ENCODE measurements around the gene ZNF581.
A peak's percentile ranks its signal among the peaks of the same experiment; 100 is the strongest.

ZNF581 gene, protein sequence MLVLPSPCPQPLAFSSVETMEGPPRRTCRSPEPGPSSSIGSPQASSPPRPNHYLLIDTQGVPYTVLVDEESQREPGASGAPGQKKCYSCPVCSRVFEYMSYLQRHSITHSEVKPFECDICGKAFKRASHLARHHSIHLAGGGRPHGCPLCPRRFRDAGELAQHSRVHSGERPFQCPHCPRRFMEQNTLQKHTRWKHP

GRCh38 chr19:55643003-55643886 lies at the start of gene ZNF581:
ZNF581 (plus strand) TSS chr19:55643649; CDS start chr19:55644572, 923 bp downstream.
- DNase-seq (ENCODE audit: low read depth, low spot score): no peak

GRCh38 chr19:55594996-55595545 lies 48.4 kb upstream of the ZNF581 start:
- no peak for DNase-seq (ENCODE audit: low read depth, low spot score)

- no peak for DNase-seq (ENCODE audit: low read depth, low spot score)
Measured at GRCh38 chr19:55596304-55596703, 47.1 kb upstream of the ZNF581 start.

DNA sequence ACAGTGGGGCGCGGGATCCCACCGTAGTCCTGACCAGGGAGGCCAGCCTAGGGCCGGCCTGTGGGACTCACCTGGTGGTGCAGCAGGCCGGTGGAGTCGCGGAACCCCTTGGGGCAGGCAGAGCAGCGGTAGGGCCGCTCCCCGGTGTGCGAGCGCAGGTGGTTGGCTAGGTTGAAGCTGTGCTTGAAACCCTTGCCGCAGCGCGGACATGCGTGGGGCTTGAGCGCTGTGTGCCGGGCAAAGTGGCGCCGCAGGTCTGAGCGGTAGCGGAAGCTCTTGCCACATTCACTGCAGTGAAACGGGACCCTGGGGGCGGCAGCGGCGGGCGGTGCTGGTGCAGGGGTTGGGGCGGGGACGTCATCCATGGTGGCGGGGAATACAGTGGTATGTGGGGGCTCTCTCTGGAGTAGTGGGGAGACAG lies 45.9 kb upstream of the ZNF581 start:
- DNase-seq (ENCODE audit: low read depth, low spot score): no peak

GRCh38 chr19:55598034-55598433 lies 45.4 kb upstream of the ZNF581 start:
- no peak for DNase-seq (ENCODE audit: low read depth, low spot score)

- peak; percentile 78 for DNase-seq (ENCODE audit: low read depth, low spot score)
Measured at GRCh38 chr19:55598719-55599467, 44.6 kb upstream of the ZNF581 start.

GRCh38 chr19:55599468-55599841 lies 44.0 kb upstream of the ZNF581 start, which contains the start of gene FIZ1:
FIZ1 (minus strand) TSS chr19:55599517; CDS start chr19:55597865, 1,652 bp downstream.
- peak; percentile 98 for DNase-seq (ENCODE audit: low read depth, low spot score)

- peak; percentile 85 for DNase-seq (ENCODE audit: low read depth, low spot score)
Measured at GRCh38 chr19:55599842-55600661, 43.4 kb upstream of the ZNF581 start, which contains the start of gene ZNF524. ZNF524 (plus strand) TSS chr19:55600288; CDS start chr19:55602113, 1,825 bp downstream.

GRCh38 chr19:55600662-55601028 lies 42.8 kb upstream of the ZNF581 start:
- DNase-seq (ENCODE audit: low read depth, low spot score): no peak

GRCh38 chr19:55601084-55601483 lies 42.4 kb upstream of the ZNF581 start:
- no peak for DNase-seq (ENCODE audit: low read depth, low spot score)

- DNase-seq (ENCODE audit: low read depth, low spot score): no peak
Measured at GRCh38 chr19:55602104-55603001, 41.1 kb upstream of the ZNF581 start.

DNA sequence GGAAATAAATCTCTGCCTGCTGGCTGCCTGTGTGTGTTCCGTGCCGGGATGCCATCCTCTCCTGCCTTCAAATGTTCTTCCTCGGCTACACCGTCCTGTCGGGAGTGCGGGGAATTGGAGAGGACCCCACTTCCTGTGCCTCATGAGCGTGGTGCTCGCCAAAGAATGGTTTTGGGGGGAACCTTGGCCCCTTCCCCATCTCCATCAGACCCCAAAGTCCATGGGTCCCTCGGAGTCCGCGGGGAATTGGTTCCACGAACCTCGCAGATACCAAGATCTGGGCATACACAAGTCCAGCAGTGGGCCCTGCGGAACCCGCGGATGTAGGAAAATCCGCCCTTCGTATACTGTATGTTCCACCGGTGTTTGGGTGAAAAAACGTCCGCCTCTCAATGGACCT lies 40.3 kb upstream of the ZNF581 start:
- no peak for DNase-seq (ENCODE audit: low read depth, low spot score)

DNA sequence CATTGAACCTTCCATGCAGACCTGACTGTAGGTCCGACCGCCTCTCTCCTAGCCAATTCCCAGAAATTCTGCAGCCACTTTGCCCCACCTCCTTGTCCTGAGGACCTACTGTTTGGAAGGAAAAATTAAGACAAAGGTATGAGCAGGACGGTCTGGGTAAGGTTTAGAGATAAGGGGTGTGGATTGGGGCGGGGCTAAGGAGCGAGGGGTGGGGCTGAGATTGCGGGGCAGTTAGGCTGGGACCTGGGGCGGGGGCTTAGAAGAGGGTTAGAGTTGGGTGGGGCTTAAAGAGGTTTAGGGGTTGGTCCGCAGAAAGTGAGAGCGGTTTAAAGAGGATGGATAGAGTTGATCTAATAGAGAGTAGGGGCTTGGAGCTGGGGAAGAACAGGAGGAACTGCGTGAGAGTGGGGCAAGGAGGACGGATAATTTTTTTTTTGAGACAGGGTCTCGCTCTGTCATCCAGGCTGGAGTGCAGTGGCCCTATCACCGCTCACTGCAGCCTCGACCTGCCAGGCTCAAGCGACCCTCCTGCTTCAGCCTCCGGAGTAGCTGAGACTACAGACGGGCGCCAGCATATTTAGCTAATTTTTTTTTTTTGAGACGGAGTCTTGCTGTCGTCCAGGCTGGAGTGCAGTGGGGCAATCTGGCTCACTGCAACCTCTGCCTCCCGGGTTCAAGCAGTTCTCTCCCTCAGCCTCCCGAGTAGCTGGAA lies 39.7 kb upstream of the ZNF581 start:
- DNase-seq (ENCODE audit: low read depth, low spot score): no peak

DNA sequence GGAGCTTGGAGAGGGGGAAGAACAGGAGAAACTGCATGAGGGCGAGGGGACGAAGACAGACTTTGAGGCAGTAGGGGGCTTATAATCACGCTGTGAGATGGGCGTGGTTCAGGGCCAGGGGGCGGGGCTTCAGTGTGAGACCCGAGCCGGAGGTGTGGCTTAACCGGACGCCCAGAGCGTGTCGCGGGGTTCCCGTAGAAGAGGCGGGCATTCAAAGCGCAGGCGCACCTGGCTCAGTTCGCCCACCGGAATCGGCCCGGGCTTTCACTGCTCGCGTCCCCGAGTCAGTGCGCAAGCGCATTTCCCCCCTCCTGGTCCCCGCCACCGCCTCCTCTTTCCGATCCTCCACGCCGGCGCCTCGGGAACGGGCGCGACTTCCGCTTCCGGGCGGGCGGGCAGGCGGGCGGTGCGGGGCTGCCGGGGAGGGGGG lies 38.2 kb upstream of the ZNF581 start:
- DNase-seq (ENCODE audit: low read depth, low spot score): peak; percentile 91

- peak; percentile 67 for DNase-seq (ENCODE audit: low read depth, low spot score)
Measured at GRCh38 chr19:55605637-55606470, 37.6 kb upstream of the ZNF581 start, which contains the start of gene ZNF865. ZNF865 (plus strand) TSS chr19:55605647; CDS start chr19:55613619, 7,972 bp downstream.

DNA sequence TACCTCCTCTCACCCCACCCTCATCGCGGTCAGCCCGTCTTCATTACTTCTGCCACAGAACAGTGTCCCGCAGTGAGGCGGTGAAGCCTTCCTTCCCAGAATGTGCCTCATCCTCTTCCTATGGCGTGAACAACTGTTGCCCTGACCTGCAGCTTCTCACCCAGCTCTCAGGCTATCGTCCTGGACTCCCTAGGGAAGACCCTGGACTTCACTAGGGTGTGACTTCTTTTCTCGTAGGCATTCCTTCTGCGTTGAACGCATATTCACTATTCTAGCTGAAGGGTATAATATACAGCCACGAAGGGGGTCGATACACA lies 37.0 kb upstream of the ZNF581 start:
- DNase-seq (ENCODE audit: low read depth, low spot score): no peak

- no peak for DNase-seq (ENCODE audit: low read depth, low spot score)
Measured at GRCh38 chr19:55606817-55607216, 36.6 kb upstream of the ZNF581 start.

- no peak for DNase-seq (ENCODE audit: low read depth, low spot score)
Measured at GRCh38 chr19:55609326-55609725, 34.1 kb upstream of the ZNF581 start.
